ENCODE results near the gene BPI.

DNA sequence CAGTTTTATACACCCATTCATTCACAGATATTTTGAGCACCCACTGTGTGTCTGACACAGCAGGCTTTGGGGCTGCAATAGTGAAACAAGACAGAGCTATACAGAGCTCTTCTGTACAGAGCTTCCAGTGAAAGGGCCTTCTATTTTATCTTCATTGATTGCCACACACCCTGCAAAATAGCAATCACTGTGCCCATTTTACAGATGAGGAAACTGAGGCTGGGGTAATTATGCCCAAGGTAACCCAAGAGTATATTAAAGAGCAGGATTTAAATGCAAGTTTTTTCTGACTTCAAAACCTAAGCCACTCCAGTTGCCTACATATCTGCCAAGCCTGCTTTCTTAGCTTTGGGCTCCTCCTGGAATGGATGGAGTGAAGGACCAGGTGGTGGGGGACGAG, 4.5 kb downstream of the BPI start:
- TF ChIP-seq, protein P1, sequence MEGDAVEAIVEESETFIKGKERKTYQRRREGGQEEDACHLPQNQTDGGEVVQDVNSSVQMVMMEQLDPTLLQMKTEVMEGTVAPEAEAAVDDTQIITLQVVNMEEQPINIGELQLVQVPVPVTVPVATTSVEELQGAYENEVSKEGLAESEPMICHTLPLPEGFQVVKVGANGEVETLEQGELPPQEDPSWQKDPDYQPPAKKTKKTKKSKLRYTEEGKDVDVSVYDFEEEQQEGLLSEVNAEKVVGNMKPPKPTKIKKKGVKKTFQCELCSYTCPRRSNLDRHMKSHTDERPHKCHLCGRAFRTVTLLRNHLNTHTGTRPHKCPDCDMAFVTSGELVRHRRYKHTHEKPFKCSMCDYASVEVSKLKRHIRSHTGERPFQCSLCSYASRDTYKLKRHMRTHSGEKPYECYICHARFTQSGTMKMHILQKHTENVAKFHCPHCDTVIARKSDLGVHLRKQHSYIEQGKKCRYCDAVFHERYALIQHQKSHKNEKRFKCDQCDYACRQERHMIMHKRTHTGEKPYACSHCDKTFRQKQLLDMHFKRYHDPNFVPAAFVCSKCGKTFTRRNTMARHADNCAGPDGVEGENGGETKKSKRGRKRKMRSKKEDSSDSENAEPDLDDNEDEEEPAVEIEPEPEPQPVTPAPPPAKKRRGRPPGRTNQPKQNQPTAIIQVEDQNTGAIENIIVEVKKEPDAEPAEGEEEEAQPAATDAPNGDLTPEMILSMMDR (IDR thresholded peaks at IDR 0.05; ENCODE audit: low read depth, low read length): no peak
- no peak for TF ChIP-seq EZH2phosphoT487 (IDR thresholded peaks at IDR 0.05; ENCODE audit: low read depth)
